Measurements from ENCODE around the gene TSPAN14.

Gene TSPAN14

GRCh38 chr10:80451132-80451531, 3.0 kb upstream of the TSPAN14 start:
- H3K36me3 ChIP-seq (ENCODE audit: low read length) = no peaks in the 10 kb centered on the region
- no peaks in the 10 kb centered on the region for H3K9me2 ChIP-seq (replicated peaks; ENCODE audit: insufficient read depth, low read length)
- H3K27me3 ChIP-seq (ENCODE audit: low read length) = no peaks in the 10 kb centered on the region
- H3K4me3 ChIP-seq (ENCODE audit: insufficient read depth, low read length, poor library complexity, severe bottlenecking) = no peak overlapping the region
- H3K79me2 ChIP-seq (ENCODE audit: insufficient read depth, low read length) = no peaks in the 10 kb centered on the region
- TF ChIP-seq EZH2phosphoT487 (conservative IDR thresholded peaks at IDR 0.05; ENCODE audit: low read length) = no peak
- H3F3A ChIP-seq (ENCODE audit: insufficient read depth) = peaks cover 8% of the 10 kb centered on the region
- no peak overlapping the region for H3K4me2 ChIP-seq (ENCODE audit: low read depth, low read length, poor library complexity, severe bottlenecking)
- H3K27ac ChIP-seq (ENCODE audit: low read depth, low read length) = no peak overlapping the region
- H2AFZ ChIP-seq (ENCODE audit: low read depth, low read length, severe bottlenecking) = no peak overlapping the region
- no peak overlapping the region for H3K9ac ChIP-seq (ENCODE audit: low read length)
- no peaks in the 10 kb centered on the region for H3K9me3 ChIP-seq (ENCODE audit: insufficient read depth, low read length)
- no peaks in the 10 kb centered on the region; the same call in 1 of the 2 replicates for H4K20me1 ChIP-seq (ENCODE audit: low read depth, low read length)

GRCh38 chr10:80452069-80452468, 2.0 kb upstream of the TSPAN14 start:
- no peak overlapping the region for H3K4me3 ChIP-seq (ENCODE audit: insufficient read depth, low read length, poor library complexity, severe bottlenecking)
- no peak overlapping the region for H3K4me2 ChIP-seq (ENCODE audit: low read depth, low read length, poor library complexity, severe bottlenecking)
- peaks cover 8% of the 10 kb centered on the region for H3F3A ChIP-seq (ENCODE audit: insufficient read depth)
- H3K27me3 ChIP-seq (ENCODE audit: low read length) = no peaks in the 10 kb centered on the region
- no peak for TF ChIP-seq EZH2phosphoT487 (conservative IDR thresholded peaks at IDR 0.05; ENCODE audit: low read length)
- TF ChIP-seq CTCF (IDR thresholded peaks at IDR 0.05; ENCODE audit: insufficient read depth, low read length, poor library complexity, severe bottlenecking) = no peak
- no peak overlapping the region for H2AFZ ChIP-seq (ENCODE audit: low read depth, low read length, severe bottlenecking)
- no peak overlapping the region for H3K9ac ChIP-seq (ENCODE audit: low read length)
- no peaks in the 10 kb centered on the region for H3K9me3 ChIP-seq (ENCODE audit: insufficient read depth, low read length)
- no peaks in the 10 kb centered on the region for H3K36me3 ChIP-seq (ENCODE audit: low read length)
- H3K27ac ChIP-seq (ENCODE audit: low read depth, low read length) = no peak overlapping the region
- H3K9me2 ChIP-seq (replicated peaks; ENCODE audit: insufficient read depth, low read length) = no peaks in the 10 kb centered on the region
- no peaks in the 10 kb centered on the region; the same call in 1 of the 2 replicates for H4K20me1 ChIP-seq (ENCODE audit: low read depth, low read length)
- H3K79me2 ChIP-seq (ENCODE audit: insufficient read depth, low read length) = no peaks in the 10 kb centered on the region

DNA sequence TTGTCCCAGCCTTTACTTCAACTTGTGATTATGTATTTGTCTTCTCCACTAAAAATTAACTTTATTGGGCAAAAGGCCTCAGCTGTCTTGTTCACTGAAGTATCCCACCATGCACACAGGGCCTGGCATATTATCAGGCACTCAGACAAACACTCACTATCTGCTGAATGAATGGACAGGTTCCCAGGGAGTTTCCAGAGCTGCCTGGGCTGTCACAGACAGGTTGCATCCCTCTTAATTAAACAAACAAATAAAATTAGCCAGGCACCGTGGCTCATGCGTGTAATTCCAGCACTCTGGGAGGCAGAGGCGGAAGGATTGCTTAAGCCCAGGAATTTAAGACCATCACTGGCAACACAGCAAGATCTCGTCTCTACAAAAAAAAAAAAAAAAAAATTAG, 1.5 kb upstream of the TSPAN14 start:
- no peak overlapping the region for H3K9ac ChIP-seq (ENCODE audit: low read length)
- no peak overlapping the region for H3K4me2 ChIP-seq (ENCODE audit: low read depth, low read length, poor library complexity, severe bottlenecking)
- H3K27me3 ChIP-seq (ENCODE audit: low read length) = no peaks in the 10 kb centered on the region
- no peak overlapping the region for H2AFZ ChIP-seq (ENCODE audit: low read depth, low read length, severe bottlenecking)
- no peak overlapping the region for H3K27ac ChIP-seq (ENCODE audit: low read depth, low read length)
- no peaks in the 10 kb centered on the region; the same call in 1 of the 2 replicates for H4K20me1 ChIP-seq (ENCODE audit: low read depth, low read length)
- H3K4me3 ChIP-seq (ENCODE audit: insufficient read depth, low read length, poor library complexity, severe bottlenecking) = no peak overlapping the region
- no peaks in the 10 kb centered on the region for H3K79me2 ChIP-seq (ENCODE audit: insufficient read depth, low read length)
- H3F3A ChIP-seq (ENCODE audit: insufficient read depth) = peaks cover 8% of the 10 kb centered on the region
- H3K36me3 ChIP-seq (ENCODE audit: low read length) = no peaks in the 10 kb centered on the region
- H3K9me2 ChIP-seq (replicated peaks; ENCODE audit: insufficient read depth, low read length) = no peaks in the 10 kb centered on the region
- H3K9me3 ChIP-seq (ENCODE audit: insufficient read depth, low read length) = no peaks in the 10 kb centered on the region
- TF ChIP-seq CTCF (IDR thresholded peaks at IDR 0.05; ENCODE audit: insufficient read depth, low read length, poor library complexity, severe bottlenecking) (no peak), EZH2phosphoT487 (conservative IDR thresholded peaks at IDR 0.05; ENCODE audit: low read length) (no peak)

- H3K9ac ChIP-seq (ENCODE audit: low read length) = peak overlapping the region; percentile 32; the same call in 1 of the 2 replicates
- no peaks in the 10 kb centered on the region for H3K9me3 ChIP-seq (ENCODE audit: insufficient read depth, low read length)
- H3F3A ChIP-seq (ENCODE audit: insufficient read depth) = peaks cover 8% of the 10 kb centered on the region
- no peaks in the 10 kb centered on the region for H3K27me3 ChIP-seq (ENCODE audit: low read length)
- H2AFZ ChIP-seq (ENCODE audit: low read depth, low read length, severe bottlenecking) = no peak overlapping the region
- H3K4me2 ChIP-seq (ENCODE audit: low read depth, low read length, poor library complexity, severe bottlenecking) = peak overlapping the region; percentile 42
- no peak for TF ChIP-seq EZH2phosphoT487 (conservative IDR thresholded peaks at IDR 0.05; ENCODE audit: low read length)
- TF ChIP-seq CTCF (IDR thresholded peaks at IDR 0.05; ENCODE audit: insufficient read depth, low read length, poor library complexity, severe bottlenecking) = no peak
- H3K27ac ChIP-seq (ENCODE audit: low read depth, low read length) = no peak overlapping the region
- H4K20me1 ChIP-seq (ENCODE audit: low read depth, low read length) = no peaks in the 10 kb centered on the region; the same call in 1 of the 2 replicates
- H3K4me3 ChIP-seq (ENCODE audit: insufficient read depth, low read length, poor library complexity, severe bottlenecking) = no peak overlapping the region
- H3K9me2 ChIP-seq (replicated peaks; ENCODE audit: insufficient read depth, low read length) = no peaks in the 10 kb centered on the region
- no peaks in the 10 kb centered on the region for H3K36me3 ChIP-seq (ENCODE audit: low read length)
- H3K79me2 ChIP-seq (ENCODE audit: insufficient read depth, low read length) = no peaks in the 10 kb centered on the region
These were observed 861 bp upstream of the TSPAN14 start for GRCh38 chr10:80453056-80453841.
